ENCODE data around the gene OGDHL.
"Not testable (repeated sequence)": the region's sequence is repeated elsewhere in the genome, so short reads cannot be mapped to it uniquely, and the experiment has no call there.

The OGDHL gene

GRCh38 chr10:49756031-49756430 lies 6.1 kb downstream of the OGDHL start:
- FAIRE-seq = no peak

GRCh38 chr10:49754951-49755350 lies 7.2 kb downstream of the OGDHL start:
- FAIRE-seq = not testable (repeated sequence)

- FAIRE-seq = no peak
Measured at GRCh38 chr10:49752584-49752983, 9.5 kb downstream of the OGDHL start.

GRCh38 chr10:49751636-49752510 lies 10.2 kb downstream of the OGDHL start:
- FAIRE-seq = no peak

GRCh38 chr10:49751216-49751615 lies 10.9 kb downstream of the OGDHL start:
- FAIRE-seq = no peak

- FAIRE-seq = no peak
Measured at GRCh38 chr10:49750546-49750945, 11.6 kb downstream of the OGDHL start.

- no peak for FAIRE-seq
Measured at GRCh38 chr10:49749556-49750491, 12.3 kb downstream of the OGDHL start.

GRCh38 chr10:49749144-49749543 lies 13.0 kb downstream of the OGDHL start:
- no peak for FAIRE-seq

GRCh38 chr10:49748006-49748405 lies 14.1 kb downstream of the OGDHL start:
- FAIRE-seq = no peak

GRCh38 chr10:49747303-49747646 lies 14.8 kb downstream of the OGDHL start:
- FAIRE-seq = no peak

- no peak for FAIRE-seq
Measured at GRCh38 chr10:49746626-49747302, 15.4 kb downstream of the OGDHL start.

GRCh38 chr10:49745756-49746155 lies 16.4 kb downstream of the OGDHL start:
- FAIRE-seq = no peak

GRCh38 chr10:49744924-49745605 lies 17.1 kb downstream of the OGDHL start:
- no peak for FAIRE-seq

- FAIRE-seq = no peak
Measured at GRCh38 chr10:49744091-49744685, 17.9 kb downstream of the OGDHL start.

GRCh38 chr10:49743464-49744075 lies 18.6 kb downstream of the OGDHL start:
- FAIRE-seq = no peak

GRCh38 chr10:49742683-49743463 lies 19.2 kb downstream of the OGDHL start:
- FAIRE-seq = no peak

GRCh38 chr10:49741108-49741995 lies 20.8 kb downstream of the OGDHL start:
- FAIRE-seq = no peak

GRCh38 chr10:49740346-49741107 lies 21.6 kb downstream of the OGDHL start:
- FAIRE-seq = no peak

GRCh38 chr10:49739426-49739825 lies 22.7 kb downstream of the OGDHL start:
- FAIRE-seq = no peak
